Keratinocyte (primary cell): ENCODE measurements around the gene PXN. TPM values are rescaled to one million over a fixed set of nuclear protein-coding genes. Genes with fewer than 3 reads are reported as not detected.

Experiments used
- DNase-seq: peaks from one replicate; pipeline ENCODE4 v3.0.0-alpha.2; 2011; ENCODE audit warnings: low read depth, missing footprints, low spot score
- FAIRE-seq: peaks from 2 replicates; lab custom pipeline; 2011; peaks lifted over from hg19 to GRCh38; lab: Jason Lieb, UNC
- H2AFZ ChIP-seq: 2 replicates; pipeline ENCODE4 v1.6.0; 2012; ENCODE audit warnings: low read length, control low read depth, inconsistent platforms; ENCODE audit not compliant: control insufficient read depth
- H3K27ac ChIP-seq: 2 replicates; pipeline ENCODE4 v1.5.1; 2011; ENCODE audit warnings: low read length; ENCODE audit not compliant: control insufficient read depth, insufficient read depth
- H3K27me3 ChIP-seq: 3 replicates; pipeline ENCODE4 v1.6.0; 2011; ENCODE audit warnings: low read length; ENCODE audit not compliant: control insufficient read depth, insufficient read depth; ENCODE audit errors: extremely low read depth
- H3K36me3 ChIP-seq, 2 experiments: 2 replicates in 1 of 2; 3 replicates in 1 of 2; pipeline ENCODE4 v1.5.1; 2011; ENCODE audit warnings: low read length in 2 of 2, mild to moderate bottlenecking in 1 of 2; ENCODE audit not compliant: control insufficient read depth in 2 of 2, insufficient read depth in 2 of 2; ENCODE audit errors: extremely low read depth in 1 of 2
- H3K4me1 ChIP-seq: 3 replicates; pipeline ENCODE4 v1.5.1; 2011; ENCODE audit warnings: low read length; ENCODE audit not compliant: control insufficient read depth, insufficient read depth; ENCODE audit errors: extremely low read depth
- H3K4me2 ChIP-seq: 3 replicates; pipeline ENCODE4 v1.6.0; 2011; ENCODE audit warnings: low read depth, low read length; ENCODE audit not compliant: control insufficient read depth, insufficient read depth; ENCODE audit errors: extremely low read depth
- H3K4me3 ChIP-seq, 3 experiments: fragments of 200-600 bp in 1 of 3; sonication (generic) in 1 of 3; 2 replicates in 2 of 3; 3 replicates in 1 of 3; pipeline ENCODE4 v1.5.1; 2011 to 2016; ENCODE audit warnings: low read length in 3 of 3, mild to moderate bottlenecking in 3 of 3, control low read depth in 2 of 3, inconsistent platforms in 1 of 3, low read depth in 1 of 3, mixed read lengths in 1 of 3, mixed run types in 1 of 3, moderate library complexity in 1 of 3; ENCODE audit not compliant: control insufficient read depth in 2 of 3, insufficient read depth in 2 of 3; ENCODE audit errors: extremely low read depth in 1 of 3
- H3K79me2 ChIP-seq: 2 replicates; pipeline ENCODE4 v1.6.0; 2012; ENCODE audit warnings: low read length; ENCODE audit not compliant: control insufficient read depth, insufficient read depth
- H3K9ac ChIP-seq: 3 replicates; pipeline ENCODE4 v1.6.0; 2011; ENCODE audit warnings: low read length; ENCODE audit not compliant: control insufficient read depth, insufficient read depth; ENCODE audit errors: extremely low read depth
- H3K9me1 ChIP-seq: 3 replicates; pipeline ENCODE4 v1.6.0; 2011; ENCODE audit warnings: low read length; ENCODE audit not compliant: control insufficient read depth, insufficient read depth; ENCODE audit errors: extremely low read depth
- H3K9me3 ChIP-seq: 2 replicates; pipeline ENCODE4 v1.5.1; 2012; ENCODE audit warnings: low read depth, low read length; ENCODE audit not compliant: control insufficient read depth
- H4K20me1 ChIP-seq: 3 replicates; pipeline ENCODE4 v1.6.0; 2011; ENCODE audit warnings: low read length; ENCODE audit not compliant: control insufficient read depth, insufficient read depth; ENCODE audit errors: extremely low read depth
- EZH2 ChIP-seq: IDR thresholded peaks from one replicate; pipeline ENCODE4 v1.6.1; 2012; ENCODE audit warnings: inconsistent platforms, mild to moderate bottlenecking, low read length, moderate library complexity
- dilution Hi-C: fragments of 300-500 bp; cut with MboI; formaldehyde crosslinking; loops from one replicate; pipeline ENCODE4 v1.7.0; 2020; ENCODE audit warnings: low sequenced_read_pairs; ENCODE audit not compliant: extremely low pct_ligation_motif_present
- polyA plus RNA-seq, 5 experiments: library from polyadenylated mRNA; depleted of rRNA in 3 of 5; stranded (reverse) in 3 of 5; stranded (forward) in 1 of 5; unstranded in 1 of 5; fragments of >200 nt; gene quantifications; 1 replicate in 1 of 5; 2 replicates in 3 of 5; 3 replicates in 1 of 5; pipeline versions ENCODE4 v1.2.1 to v1.2.3, GENCODE V29; 2011 to 2012; ENCODE audit warnings: missing spikeins in 2 of 5, low read depth in 1 of 5, low replicate concordance in 1 of 5
- TF ChIP-seq, protein P1 (sequence below), 3 experiments: IDR thresholded peaks in 1 of 3; conservative IDR thresholded peaks in 1 of 3; optimal IDR thresholded peaks in 1 of 3; 2 replicates in 2 of 3; 3 replicates in 1 of 3; pipeline versions ENCODE3 to v1.5.1; 2011; ENCODE audit warnings: low read length in 3 of 3, mild to moderate bottlenecking in 3 of 3, moderate library complexity in 2 of 3, control low read depth in 1 of 3, inconsistent platforms in 1 of 3; ENCODE audit not compliant: insufficient read depth in 2 of 3; ENCODE audit errors: extremely low read depth in 1 of 3

PXN gene
- polyA plus RNA-seq, 1 donor (not counting 4 experiments of a cell fraction or from before 2014, with no cell fraction given), result 114 TPM

GRCh38 chr12:120190386-120190785 is 75.1 kb downstream of the PXN start:
- H3K9me3 ChIP-seq, result no peaks in the 10 kb centered on the region
- H4K20me1 ChIP-seq, result peaks cover 8% of the 10 kb centered on the region
- H3K9me1 ChIP-seq, result peaks cover 3% of the 10 kb centered on the region
- no peak overlapping the region for H3K27ac ChIP-seq
- no peak overlapping the region for H3K4me2 ChIP-seq
- peaks cover 25 to 31% of the 10 kb centered on the region in 2 experiments for H3K36me3 ChIP-seq
- H3K79me2 ChIP-seq, result peaks cover 78% of the 10 kb centered on the region
- no peak overlapping the region for H3K4me3 ChIP-seq
- no peaks in the 10 kb centered on the region for H3K27me3 ChIP-seq
- peaks cover 9% of the 10 kb centered on the region for H3K4me1 ChIP-seq
- TF ChIP-seq, protein P1, sequence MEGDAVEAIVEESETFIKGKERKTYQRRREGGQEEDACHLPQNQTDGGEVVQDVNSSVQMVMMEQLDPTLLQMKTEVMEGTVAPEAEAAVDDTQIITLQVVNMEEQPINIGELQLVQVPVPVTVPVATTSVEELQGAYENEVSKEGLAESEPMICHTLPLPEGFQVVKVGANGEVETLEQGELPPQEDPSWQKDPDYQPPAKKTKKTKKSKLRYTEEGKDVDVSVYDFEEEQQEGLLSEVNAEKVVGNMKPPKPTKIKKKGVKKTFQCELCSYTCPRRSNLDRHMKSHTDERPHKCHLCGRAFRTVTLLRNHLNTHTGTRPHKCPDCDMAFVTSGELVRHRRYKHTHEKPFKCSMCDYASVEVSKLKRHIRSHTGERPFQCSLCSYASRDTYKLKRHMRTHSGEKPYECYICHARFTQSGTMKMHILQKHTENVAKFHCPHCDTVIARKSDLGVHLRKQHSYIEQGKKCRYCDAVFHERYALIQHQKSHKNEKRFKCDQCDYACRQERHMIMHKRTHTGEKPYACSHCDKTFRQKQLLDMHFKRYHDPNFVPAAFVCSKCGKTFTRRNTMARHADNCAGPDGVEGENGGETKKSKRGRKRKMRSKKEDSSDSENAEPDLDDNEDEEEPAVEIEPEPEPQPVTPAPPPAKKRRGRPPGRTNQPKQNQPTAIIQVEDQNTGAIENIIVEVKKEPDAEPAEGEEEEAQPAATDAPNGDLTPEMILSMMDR (optimal IDR thresholded peaks at IDR 0.05 in 1 of 3, IDR thresholded peaks at IDR 0.05 in 1 of 3, conservative IDR thresholded peaks at IDR 0.05 in 1 of 3; ENCODE audit: extremely low read depth in 1 of 3, insufficient read depth in 2 of 3, low read length in 3 of 3), result no peak
- no peak for TF ChIP-seq EZH2
- no peak for DNase-seq
- no peak for FAIRE-seq
- dilution Hi-C loops, result no loop called here
- no peak overlapping the region for H3K9ac ChIP-seq
- no peak overlapping the region for H2AFZ ChIP-seq

DNA sequence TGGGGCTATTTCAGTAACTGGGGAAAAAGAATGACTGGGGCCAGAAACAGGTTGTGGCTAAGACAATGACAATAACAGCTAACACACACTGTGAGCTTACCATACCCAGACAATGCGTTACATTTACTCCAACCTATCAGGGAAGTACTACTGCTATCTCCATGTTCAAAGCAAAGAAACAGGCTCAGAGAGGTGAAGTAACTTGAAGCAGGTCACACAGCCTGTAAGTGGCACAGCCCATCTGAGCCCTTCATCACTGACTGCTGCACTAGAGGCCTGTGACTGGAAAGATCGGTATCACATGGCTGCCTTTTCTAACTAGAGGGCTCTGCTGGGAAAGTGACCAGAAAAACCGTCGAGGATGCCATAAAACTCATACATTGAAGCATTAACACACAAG is 78.9 kb downstream of the PXN start:
- Histone ChIP-seq H3K4me2 (no peak overlapping the region), H3K9me3 (no peaks in the 10 kb centered on the region), H3K36me3 (peaks cover 50 to 53% of the 10 kb centered on the region in 2 experiments), H3K9me1 (peaks cover 5% of the 10 kb centered on the region), H4K20me1 (peaks cover 17% of the 10 kb centered on the region), H3K27ac (no peak overlapping the region), H2AFZ (no peak overlapping the region), H3K27me3 (no peaks in the 10 kb centered on the region), H3K4me3 (no peak overlapping the region), H3K79me2 (peaks cover 77% of the 10 kb centered on the region), H3K4me1 (no peaks in the 10 kb centered on the region), H3K9ac (no peak overlapping the region)
- TF ChIP-seq, protein P1 (optimal IDR thresholded peaks at IDR 0.05 in 1 of 3, IDR thresholded peaks at IDR 0.05 in 1 of 3, conservative IDR thresholded peaks at IDR 0.05 in 1 of 3; ENCODE audit: extremely low read depth in 1 of 3, insufficient read depth in 2 of 3, low read length in 3 of 3), result no peak
- no peak for TF ChIP-seq EZH2
- DNase-seq, result no peak
- dilution Hi-C loops, result loop anchor here (5.0 kb wide), 1 partner anchor 34 kb away; no protein-coding TSS in a partner anchor
- no peak for FAIRE-seq
